Esophagus squamous epithelium (tissue), 5 donors: ENCODE results near the gene CDKL2. TPM values are rescaled to one million over a fixed set of nuclear protein-coding genes. Genes with fewer than 3 reads are reported as not detected.

Experiments
- DNase-seq: peaks from one replicate; lab custom pipeline; 2025; lab: John Stamatoyannopoulos, UW
- H3K27ac ChIP-seq, 4 donors: fragments of 200-600 bp; sonication (generic); one replicate each; pipeline ENCODE4 v1.5.1; 2016 to 2019; ENCODE audit warnings: mild to moderate bottlenecking in 1 of 4
- H3K27me3 ChIP-seq, 4 donors: fragments of 200-600 bp; sonication (generic); 1 replicate in 3 of 4; 2 replicates in 1 of 4; pipeline versions ENCODE4 v1.5.1 to v1.6.0; 2017 to 2021; ENCODE audit warnings: antibody characterized with exemption in 1 of 4
- H3K36me3 ChIP-seq, 3 donors: fragments of 200-600 bp; sonication (generic); one replicate each; pipeline ENCODE4 v1.5.1; 2016 to 2019
- H3K4me1 ChIP-seq, 3 donors: fragments of 200-600 bp; sonication (generic); one replicate each; pipeline ENCODE4 v1.5.1; 2017 to 2019
- H3K4me3 ChIP-seq, 4 donors: fragments of 200-600 bp; sonication (generic); 1 replicate in 3 of 4; 2 replicates in 1 of 4; pipeline ENCODE4 v1.5.1; 2016 to 2019; ENCODE audit warnings: mild to moderate bottlenecking in 2 of 4, moderate library complexity in 1 of 4
- H3K9me3 ChIP-seq, 3 donors: fragments of 200-600 bp; sonication (generic); one replicate each; pipeline ENCODE4 v1.5.1; 2016 to 2019
- POLR2A ChIP-seq, 4 donors: fragments of 450-650 bp; IDR thresholded peaks; one replicate each; pipeline ENCODE4 v1.6.1; 2017; ENCODE audit warnings: antibody characterized with exemption in 4 of 4, mild to moderate bottlenecking in 4 of 4, moderate library complexity in 3 of 4
- WGBS, 2 donors: methylation state at CpG; one replicate each; pipeline ENCODE4 v1.1.5; 2018; 5-methylcytosine and 5-hydroxymethylcytosine counted together
- intact Hi-C: fragments of 100-400 bp; cut with DNase I; formaldehyde crosslinking; loops from one replicate; pipeline ENCODE4 v1.15.0; 2022
- total RNA-seq, 4 donors: library from RNA; depleted of rRNA; stranded (reverse); fragments of >200 nt; gene quantifications; one replicate each; pipeline ENCODE4 v1.1.0, GENCODE V29; 2016
- TF ChIP-seq, protein P1 (sequence below), 6 experiments: fragments of 450-650 bp in 4 of 6; fragments of 200-600 bp in 2 of 6; sonication (generic) in 2 of 6; IDR thresholded peaks; one replicate each; pipeline ENCODE4 v1.5.1; 2016 to 2019; ENCODE audit warnings: antibody characterized with exemption in 6 of 6, mild to moderate bottlenecking in 4 of 6, moderate library complexity in 4 of 6
- donor health status: DM: yes; HTN: yes; CAD: no.

Gene CDKL2
- total RNA-seq, 4 donors from 2014 or later, result 0.13 to 1.3 (median 0.71) TPM

DNA sequence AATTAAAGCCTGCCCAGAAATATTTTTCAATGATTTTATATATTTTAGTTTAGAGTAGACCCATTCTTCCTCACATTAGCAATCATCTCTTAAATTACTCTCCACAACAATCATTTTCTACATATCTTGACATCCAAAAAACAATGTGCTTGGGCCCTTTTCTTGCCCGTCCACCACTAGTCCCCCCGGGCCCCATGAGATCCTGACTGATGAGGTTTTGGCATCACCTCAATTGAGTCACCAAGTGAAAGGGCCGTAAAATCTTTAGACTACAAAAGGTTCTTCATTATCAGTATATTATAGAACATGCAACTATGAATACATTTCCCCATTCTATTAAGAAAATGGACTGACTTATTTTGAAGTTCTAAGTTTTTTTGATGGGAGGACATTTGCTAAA is 4.0 kb upstream of the CDKL2 start:
- intact Hi-C loops, result no loop called here
- H3K27me3 ChIP-seq, result no peaks in the 10 kb centered on the region
- H3K4me1 ChIP-seq, result peaks cover 0 to 19% (median 0%) of the 10 kb centered on the region in 3 donors
- H3K4me3 ChIP-seq, result no peak overlapping the region
- WGBS, 2 donors, result 44 to 60% methylated on average over 3 of the region's 3 CpGs
- no peak overlapping the region for H3K27ac ChIP-seq
- TF ChIP-seq, protein P1, sequence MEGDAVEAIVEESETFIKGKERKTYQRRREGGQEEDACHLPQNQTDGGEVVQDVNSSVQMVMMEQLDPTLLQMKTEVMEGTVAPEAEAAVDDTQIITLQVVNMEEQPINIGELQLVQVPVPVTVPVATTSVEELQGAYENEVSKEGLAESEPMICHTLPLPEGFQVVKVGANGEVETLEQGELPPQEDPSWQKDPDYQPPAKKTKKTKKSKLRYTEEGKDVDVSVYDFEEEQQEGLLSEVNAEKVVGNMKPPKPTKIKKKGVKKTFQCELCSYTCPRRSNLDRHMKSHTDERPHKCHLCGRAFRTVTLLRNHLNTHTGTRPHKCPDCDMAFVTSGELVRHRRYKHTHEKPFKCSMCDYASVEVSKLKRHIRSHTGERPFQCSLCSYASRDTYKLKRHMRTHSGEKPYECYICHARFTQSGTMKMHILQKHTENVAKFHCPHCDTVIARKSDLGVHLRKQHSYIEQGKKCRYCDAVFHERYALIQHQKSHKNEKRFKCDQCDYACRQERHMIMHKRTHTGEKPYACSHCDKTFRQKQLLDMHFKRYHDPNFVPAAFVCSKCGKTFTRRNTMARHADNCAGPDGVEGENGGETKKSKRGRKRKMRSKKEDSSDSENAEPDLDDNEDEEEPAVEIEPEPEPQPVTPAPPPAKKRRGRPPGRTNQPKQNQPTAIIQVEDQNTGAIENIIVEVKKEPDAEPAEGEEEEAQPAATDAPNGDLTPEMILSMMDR (IDR thresholded peaks at IDR 0.05), result no peak
- TF ChIP-seq POLR2A (IDR thresholded peaks at IDR 0.05), result no peak
- H3K36me3 ChIP-seq, result no peaks in the 10 kb centered on the region
- no peak for DNase-seq
- H3K9me3 ChIP-seq, result no peaks in the 10 kb centered on the region

DNA sequence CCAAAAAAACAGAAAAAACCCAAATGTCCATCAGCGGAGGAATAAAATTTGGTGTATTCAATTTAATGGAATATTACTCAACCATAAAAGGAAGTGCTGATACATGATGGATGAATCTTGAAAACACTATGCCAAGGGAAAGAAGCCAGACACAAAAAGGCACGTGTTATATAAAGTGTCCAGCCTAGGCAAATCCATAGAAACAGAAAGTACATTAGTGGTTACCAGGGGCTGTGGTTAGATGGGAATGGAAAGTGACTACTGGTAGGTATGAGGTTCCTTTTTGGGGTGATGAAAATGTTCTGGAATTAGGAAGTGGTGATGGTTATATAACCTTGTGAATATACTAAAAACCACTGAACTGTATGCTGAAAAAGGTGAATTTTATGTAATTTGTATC is 3.5 kb upstream of the CDKL2 start:
- WGBS, 2 donors, result 56 to 60% methylated on average over 2 of the region's 2 CpGs
- Histone ChIP-seq H3K27ac (no peak overlapping the region), H3K9me3 (no peaks in the 10 kb centered on the region), H3K36me3 (no peaks in the 10 kb centered on the region), H3K4me1 (peaks cover 0 to 21% (median 0%) of the 10 kb centered on the region in 3 donors), H3K27me3 (no peaks in the 10 kb centered on the region), H3K4me3 (no peak overlapping the region)
- TF ChIP-seq, protein P1 (IDR thresholded peaks at IDR 0.05), result no peak
- no peak for TF ChIP-seq POLR2A (IDR thresholded peaks at IDR 0.05)
- DNase-seq, result no peak
- intact Hi-C loops, result no loop called here

DNA sequence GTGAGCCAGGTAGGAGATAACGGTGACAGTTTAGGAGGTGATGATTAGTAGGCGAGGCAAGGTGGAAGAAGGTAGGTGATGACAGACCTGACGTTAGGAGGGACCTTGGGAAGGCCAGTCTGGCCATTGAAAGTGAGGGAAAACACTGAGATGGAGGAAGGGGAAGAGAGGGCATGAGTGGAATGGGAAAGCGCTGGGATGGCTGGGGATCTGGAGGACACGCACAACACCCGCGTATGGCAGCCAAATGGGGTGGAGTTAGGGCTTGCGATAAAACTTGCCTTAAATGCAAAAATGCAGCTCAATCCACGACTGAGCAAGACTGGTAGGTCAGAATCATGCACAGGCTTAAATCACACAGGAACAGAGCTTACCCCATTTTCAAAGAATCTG is 605 bp upstream of the CDKL2 start:
- Histone ChIP-seq H3K4me1 (peaks cover 0 to 21% (median 0%) of the 10 kb centered on the region in 3 donors), H3K36me3 (no peaks in the 10 kb centered on the region), H3K4me3 (peak overlapping the region; percentile 32 to 67 (median 51)), H3K27ac (peak overlapping the region in 3 of 4 donors; percentile 1 to 67 (median 23)), H3K27me3 (no peaks in the 10 kb centered on the region), H3K9me3 (no peaks in the 10 kb centered on the region)
- TF ChIP-seq, protein P1 (IDR thresholded peaks at IDR 0.05), result no peak
- TF ChIP-seq POLR2A (IDR thresholded peaks at IDR 0.05), result no peak
- DNase-seq, result no peak
- 61 to 72% methylated on average over 8 of the region's 9 CpGs for WGBS, 2 donors
- intact Hi-C loops, result no loop called here

DNA sequence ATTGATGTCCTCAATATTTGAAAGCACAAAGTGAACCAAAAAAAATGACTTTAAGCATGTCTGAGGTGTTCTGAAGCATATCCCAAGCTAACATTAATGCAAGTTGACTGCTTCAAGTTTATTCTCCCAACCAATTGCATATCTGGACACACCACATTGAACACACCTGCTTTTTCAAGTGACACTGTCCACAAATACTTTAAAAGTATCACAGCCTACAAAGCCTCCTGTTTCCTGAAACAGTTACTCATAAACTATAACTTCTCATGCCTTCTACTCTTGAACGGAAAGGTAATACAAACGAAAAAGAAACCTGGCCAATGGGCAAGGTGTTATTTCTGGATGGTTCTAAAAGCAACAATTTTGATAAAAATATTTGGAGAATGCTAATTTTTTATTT is 1.1 kb downstream of the CDKL2 start:
- WGBS, 2 donors, result 67 to 81% methylated on average over 2 of the region's 2 CpGs
- H3K36me3 ChIP-seq, result no peaks in the 10 kb centered on the region
- no peak for TF ChIP-seq POLR2A (IDR thresholded peaks at IDR 0.05)
- TF ChIP-seq, protein P1 (IDR thresholded peaks at IDR 0.05), result no peak
- H3K9me3 ChIP-seq, result no peaks in the 10 kb centered on the region
- peaks cover 0 to 21% (median 0%) of the 10 kb centered on the region in 3 donors for H3K4me1 ChIP-seq
- no peaks in the 10 kb centered on the region for H3K27me3 ChIP-seq
- DNase-seq, result no peak
- intact Hi-C loops, result no loop called here
- H3K4me3 ChIP-seq, result no peak overlapping the region
- no peak overlapping the region for H3K27ac ChIP-seq

DNA sequence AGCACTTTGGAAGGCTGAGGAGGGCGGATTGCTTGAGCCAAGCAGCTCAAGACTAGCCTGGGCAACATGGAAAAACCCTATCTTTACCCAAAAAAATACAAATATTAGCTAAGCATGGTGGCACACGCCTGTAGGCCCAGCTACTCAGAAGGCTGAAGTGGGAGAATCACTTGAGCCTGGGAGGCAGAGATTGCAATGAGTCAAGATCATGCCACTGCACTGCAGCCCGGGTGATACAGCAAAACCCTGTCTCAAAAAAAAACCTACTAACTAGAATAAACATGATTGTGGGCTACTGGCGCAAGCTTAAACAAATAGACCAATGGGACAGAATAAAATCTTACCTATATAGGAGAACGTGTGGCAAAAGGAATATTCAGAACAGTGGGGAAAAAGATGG is 7.3 kb downstream of the CDKL2 start:
- TF ChIP-seq, protein P1 (IDR thresholded peaks at IDR 0.05), result no peak
- TF ChIP-seq POLR2A (IDR thresholded peaks at IDR 0.05), result no peak
- Histone ChIP-seq H3K36me3 (no peaks in the 10 kb centered on the region), H3K4me3 (no peak overlapping the region), H3K9me3 (no peaks in the 10 kb centered on the region), H3K4me1 (no peaks in the 10 kb centered on the region), H3K27ac (no peak overlapping the region), H3K27me3 (no peaks in the 10 kb centered on the region)
- intact Hi-C loops, result no loop called here
- no peak for DNase-seq
- 78 to 82% methylated on average over 5 of the region's 5 CpGs for WGBS, 2 donors
